Upper lobe of left lung (tissue), 4 donors: ENCODE data around the gene TBXAS1.

ENCODE experiments used
- CTCF ChIP-seq, 6 experiments: fragments of 450-650 bp in 4 of 6; fragments of 200-600 bp in 2 of 6; sonication (generic) in 2 of 6; IDR thresholded peaks; one replicate each; pipeline ENCODE4 v1.5.1; 2016 to 2019; ENCODE audit warnings: antibody characterized with exemption in 6 of 6
- EP300 ChIP-seq, 4 donors: sonication (generic); formaldehyde crosslinking; IDR thresholded peaks; one replicate each; pipeline ENCODE4 v1.5.1; 2017; ENCODE audit warnings: antibody characterized with exemption in 4 of 4, control low read depth in 2 of 4
- POLR2A ChIP-seq, 4 donors: fragments of 450-650 bp; IDR thresholded peaks; one replicate each; pipeline ENCODE4 v1.5.1; 2016 to 2017; ENCODE audit warnings: antibody characterized with exemption in 4 of 4, mild to moderate bottlenecking in 2 of 4
- POLR2AphosphoS5 ChIP-seq, 2 donors: sonication (generic); formaldehyde crosslinking; IDR thresholded peaks; one replicate each; pipeline ENCODE4 v1.5.1; 2017; ENCODE audit warnings: antibody characterized with exemption in 2 of 2

GRCh38 chr7:139966949-139967348 is 137.9 kb downstream of the TBXAS1 start:
- TF ChIP-seq CTCF (IDR thresholded peaks at IDR 0.05), result no peak
- TF ChIP-seq POLR2AphosphoS5 (IDR thresholded peaks at IDR 0.05), result no peak
- no peak for TF ChIP-seq POLR2A (IDR thresholded peaks at IDR 0.05)
- no peak for TF ChIP-seq EP300 (IDR thresholded peaks at IDR 0.05)
